ENCODE data around the gene SPAG8.

GRCh38 chr9:35774907-35775635 lies 37.0 kb downstream of the SPAG8 start:
- no peak for TF ChIP-seq CTCF (IDR thresholded peaks at IDR 0.05)
- no peak for TF ChIP-seq EZH2 (IDR thresholded peaks at IDR 0.05; ENCODE audit: borderline replicate concordance, insufficient read depth, low read depth, low read length, poor library complexity, severe bottlenecking)

Measured in B cell (primary cell).